HCT116 (cell line): ENCODE results near the gene SYCE3. TPM values are rescaled to one million over a fixed set of nuclear protein-coding genes. Genes with fewer than 3 reads are reported as not detected.

Experiments used
- ATAC-seq: fragments of 200-7000 bp; cut with Tn5 transposase; 2 replicates; pipeline ENCODE4 v1.9.1; 2020; ENCODE audit warnings: mild to moderate bottlenecking, moderate library complexity
- BruUV-seq: library from RNA; stranded (reverse); fragments of 400-500 nt; replicated peaks from 2 replicates; lab custom pipeline; 2021; lab: Mats Ljungman, UMichigan
- CTCF ChIA-PET: fragments of 300-600 bp; sonication (Branson Sonifier 250); formaldehyde crosslinking; loops from one replicate; lab custom pipeline; 2021; ENCODE audit warnings: antibody characterized with exemption; lab: Charles Lee
- POLR2A ChIA-PET: fragments of 300-600, 350-600 bp; sonication (Branson Sonifier 250); formaldehyde crosslinking; loops from one replicate; lab custom pipeline; 2021; ENCODE audit warnings: antibody characterized with exemption; lab: Charles Lee
- RAD21 ChIA-PET, 2 experiments: fragments of 300-600 bp; sonication (Branson Sonifier 250); formaldehyde crosslinking; loops; one replicate each; lab custom pipeline; 2023; ENCODE audit warnings: low total read pairs in 2 of 2; ENCODE audit not compliant: uncharacterized antibody in 2 of 2, unreplicated experiment in 2 of 2, low non-redundant PET in 1 of 2; lab: Charles Lee
- DNase-seq: peaks from one replicate; pipeline ENCODE4 v3.0.0-alpha.2; 2010; ENCODE audit warnings: low read depth, low spot score
- H2AFZ ChIP-seq: fragments of 200-600 bp; shearing (Covaris generic), sonication (generic); 2 replicates; pipeline ENCODE4 v1.6.1; 2017; ENCODE audit warnings: low read depth, mixed run types, mixed read lengths, antibody characterized with exemption, low read length; ENCODE audit not compliant: poor library complexity, severe bottlenecking
- H3K27ac ChIP-seq: 2 replicates; pipeline ENCODE4 v1.5.1; 2012; ENCODE audit warnings: low read depth, low read length
- H3K27me3 ChIP-seq: fragments of 200-600 bp; sonication (generic); 2 replicates; pipeline ENCODE4 v1.6.1; 2016; ENCODE audit warnings: mixed run types, low read length, mixed read lengths; ENCODE audit not compliant: insufficient read depth
- H3K36me3 ChIP-seq, 2 experiments: fragments of 200-500 bp in 1 of 2; fragments of 200-600 bp in 1 of 2; sonication (Bioruptor generic) in 1 of 2; sonication (generic) in 1 of 2; 2 replicates each; pipeline versions ENCODE4 v1.5.1 to v1.6.1; 2014 to 2016; ENCODE audit warnings: low read length in 2 of 2, inconsistent platforms in 1 of 2, mixed read lengths in 1 of 2, mixed run types in 1 of 2; ENCODE audit not compliant: insufficient read depth in 2 of 2, control insufficient read depth in 1 of 2
- H3K4me1 ChIP-seq, 2 experiments: fragments of 200-600 bp in 1 of 2; sonication (generic) in 1 of 2; 2 replicates each; pipeline versions ENCODE4 v1.5.1 to v1.6.1; 2012 to 2017; ENCODE audit warnings: low read length in 2 of 2, inconsistent platforms in 1 of 2, mild to moderate bottlenecking in 1 of 2, mixed read lengths in 1 of 2, mixed run types in 1 of 2, moderate library complexity in 1 of 2; ENCODE audit not compliant: insufficient read depth in 2 of 2, control insufficient read depth in 1 of 2
- H3K4me2 ChIP-seq: fragments of 200-600 bp; sonication (generic); 2 replicates; pipeline ENCODE4 v1.6.1; 2017; ENCODE audit warnings: mixed run types, low read length, mixed read lengths
- H3K4me3 ChIP-seq, 2 experiments: fragments of 200-600 bp in 1 of 2; sonication (generic) in 1 of 2; replicated peaks in 1 of 2; 2 replicates each; pipeline ENCODE4 v1.5.1; 2011 to 2016; ENCODE audit warnings: low read length in 2 of 2, control low read depth in 1 of 2, low read depth in 1 of 2, mild to moderate bottlenecking in 1 of 2, mixed read lengths in 1 of 2, mixed run types in 1 of 2
- H3K79me2 ChIP-seq: fragments of 200-600 bp; sonication (generic); 2 replicates; pipeline ENCODE4 v1.6.1; 2017; ENCODE audit warnings: mild to moderate bottlenecking, mixed run types, low read length, moderate library complexity, mixed read lengths; ENCODE audit not compliant: insufficient read depth
- H3K9ac ChIP-seq: fragments of 200-600 bp; sonication (generic); 2 replicates; pipeline ENCODE4 v1.6.1; 2016; ENCODE audit warnings: low read length, mixed read lengths
- H3K9me2 ChIP-seq: fragments of 200-600 bp; sonication (generic), shearing (Covaris generic); 2 replicates; pipeline ENCODE4 v1.6.1; 2017; ENCODE audit warnings: mixed run types, mild to moderate bottlenecking, moderate library complexity; ENCODE audit not compliant: insufficient read depth
- H3K9me3 ChIP-seq, 2 experiments: fragments of 200-500 bp in 1 of 2; fragments of 200-600 bp in 1 of 2; sonication (Bioruptor generic) in 1 of 2; sonication (generic) in 1 of 2; 2 replicates each; pipeline ENCODE4 v1.6.1; 2014 to 2017; ENCODE audit warnings: low read length in 2 of 2, mixed read lengths in 2 of 2, inconsistent platforms in 1 of 2, low read depth in 1 of 2, mild to moderate bottlenecking in 1 of 2, mixed run types in 1 of 2, moderate library complexity in 1 of 2; ENCODE audit not compliant: control insufficient read depth in 1 of 2, insufficient read depth in 1 of 2
- H4K20me1 ChIP-seq: fragments of 200-600 bp; sonication (generic), shearing (Covaris generic); 2 replicates; pipeline ENCODE4 v1.6.1; 2017; ENCODE audit warnings: mixed run types, mild to moderate bottlenecking, moderate library complexity; ENCODE audit not compliant: insufficient read depth
- CBX3 ChIP-seq: IDR thresholded peaks from 2 replicates; pipeline ENCODE4 v1.6.1; 2012; ENCODE audit warnings: low read depth
- CTCF ChIP-seq, 3 experiments: fragments of 200-600 bp in 1 of 3; sonication (generic) in 1 of 3; IDR thresholded peaks in 2 of 3; conservative IDR thresholded peaks in 1 of 3; 2 replicates each; pipeline ENCODE4 v1.5.1; 2012 to 2017; ENCODE audit warnings: low read depth in 2 of 3, low read length in 2 of 3, antibody characterized with exemption in 1 of 3, borderline replicate concordance in 1 of 3, control low read depth in 1 of 3, mild to moderate bottlenecking in 1 of 3, mixed read lengths in 1 of 3, mixed run types in 1 of 3, moderate library complexity in 1 of 3; ENCODE audit not compliant: insufficient read depth in 1 of 3
- EGR1 ChIP-seq: IDR thresholded peaks from 2 replicates; pipeline ENCODE4 v1.6.1; 2012; ENCODE audit warnings: low read depth
- ELF1 ChIP-seq: IDR thresholded peaks from 2 replicates; pipeline ENCODE4 v1.6.1; 2012; ENCODE audit warnings: low read depth, borderline replicate concordance
- EZH2 ChIP-seq: fragments of 200-600 bp; sonication (generic); IDR thresholded peaks from 2 replicates; pipeline ENCODE4 v1.6.1; 2017; ENCODE audit warnings: antibody characterized with exemption, mixed run types
- FOSL1 ChIP-seq: IDR thresholded peaks from 2 replicates; pipeline ENCODE4 v1.6.1; 2012; ENCODE audit warnings: low read depth
- JUND ChIP-seq: IDR thresholded peaks from 2 replicates; pipeline ENCODE4 v1.6.1; 2012
- MAX ChIP-seq: IDR thresholded peaks from 2 replicates; pipeline ENCODE4 v1.6.1; 2012
- POLR2AphosphoS5 ChIP-seq: IDR thresholded peaks from 2 replicates; pipeline ENCODE4 v1.6.1; 2011; ENCODE audit warnings: mild to moderate bottlenecking, low read depth, low read length, moderate library complexity
- RAD21 ChIP-seq: IDR thresholded peaks from 2 replicates; pipeline ENCODE4 v1.6.1; 2012; ENCODE audit warnings: low read depth, mild to moderate bottlenecking
- REST ChIP-seq: IDR thresholded peaks from 2 replicates; pipeline ENCODE4 v1.6.1; 2012; ENCODE audit warnings: low read depth
- SIN3A ChIP-seq: IDR thresholded peaks from 2 replicates; pipeline ENCODE4 v1.6.1; 2012; ENCODE audit warnings: low read depth
- SP1 ChIP-seq: IDR thresholded peaks from 2 replicates; pipeline ENCODE4 v1.6.1; 2012; ENCODE audit warnings: low read depth
- SRF ChIP-seq: IDR thresholded peaks from 2 replicates; pipeline ENCODE4 v1.6.1; 2012; ENCODE audit warnings: low read depth
- YY1 ChIP-seq: IDR thresholded peaks from 2 replicates; pipeline ENCODE4 v1.6.1; 2011; ENCODE audit warnings: low read length, low read depth, moderate library complexity, mild to moderate bottlenecking; ENCODE audit not compliant: insufficient replicate concordance; ENCODE audit errors: extremely low read depth
- ZBTB33 ChIP-seq: IDR thresholded peaks from 2 replicates; pipeline ENCODE4 v1.6.1; 2011; ENCODE audit warnings: mild to moderate bottlenecking, low read length, moderate library complexity; ENCODE audit not compliant: insufficient replicate concordance; ENCODE audit errors: extremely low read depth
- ZNF274 ChIP-seq: fragments of 200-500 bp; sonication (Bioruptor generic); IDR thresholded peaks from 2 replicates; pipeline ENCODE4 v1.6.1; 2014; ENCODE audit warnings: mild to moderate bottlenecking, low read depth, low read length, inconsistent platforms
- intact Hi-C: fragments of 100-400 bp; cut with micrococcal nuclease; formaldehyde crosslinking; loops from 2 replicates; pipeline ENCODE4 v1.10.0; 2022
- total RNA-seq: library from RNA; stranded (reverse); gene quantifications from one replicate; pipeline ENCODE4 v1.2.1, GENCODE V29; 2021; ENCODE audit not compliant: unreplicated experiment

The SYCE3 gene
- total RNA-seq, 1 experiment from 2014 or later = not detected

- BruUV-seq = no TSS peak
These were observed 17.0 kb upstream of the SYCE3 start for GRCh38 chr22:50579752-50580151.

More at GRCh38 chr22:50579752-50580151, 17.0 kb upstream of the SYCE3 start:
- no peaks in the 10 kb centered on the region for H4K20me1 ChIP-seq
- intact Hi-C loops = no loop called here
- no peak for ATAC-seq
- no peak overlapping the region for H3K4me3 ChIP-seq
- ChIA-PET CTCF (no interaction called here), RAD21 (no interaction called here), POLR2A (no interaction called here)
- no peak for DNase-seq
- H3K9me3 ChIP-seq = no peaks in the 10 kb centered on the region
- peaks cover 5 to 27% of the 10 kb centered on the region in 2 experiments for H3K4me1 ChIP-seq
- H3K27me3 ChIP-seq = no peaks in the 10 kb centered on the region
- H3K9ac ChIP-seq = no peak overlapping the region
- no peak overlapping the region for H2AFZ ChIP-seq
- H3K79me2 ChIP-seq = peaks cover 17% of the 10 kb centered on the region; the same call in 1 of the 2 replicates
- TF ChIP-seq POLR2AphosphoS5 (no peak), CBX3 (no peak), SIN3A (no peak), FOSL1 (no peak), MAX (no peak), ZNF274 (no peak), JUND (no peak), EZH2 (no peak), ZBTB33 (no peak), EGR1 (no peak), CTCF (IDR thresholded peaks at IDR 0.05 in 2 of 3, conservative IDR thresholded peaks at IDR 0.05 in 1 of 3; ENCODE audit: borderline replicate concordance in 1 of 3, insufficient read depth in 1 of 3, low read depth in 2 of 3, low read length in 2 of 3) (no peak), SRF (no peak), RAD21 (no peak), ELF1 (no peak), YY1 (no peak), SP1 (no peak), REST (no peak)
- no peaks in the 10 kb centered on the region; a peak in 1 of 4 replicates for H3K36me3 ChIP-seq
- no peaks in the 10 kb centered on the region for H3K9me2 ChIP-seq
- no peak overlapping the region for H3K4me2 ChIP-seq
- no peak overlapping the region for H3K27ac ChIP-seq
